ENCODE results near the gene AHNAK. TPM values are rescaled to one million over a fixed set of nuclear protein-coding genes. Genes with fewer than 3 reads are reported as not detected.
"Not testable (repeated sequence)": the region's sequence is repeated elsewhere in the genome, so short reads cannot be mapped to it uniquely, and the experiment has no call there.

Gene AHNAK
- total and polyA plus RNA-seq, 11 donors: 84.4 to 861 (median 384) TPM

GRCh38 chr11:62566247-62566646, 19.6 kb upstream of the AHNAK start:
- 92 to 95% (median 94%) methylated on average over 8 of the region's 8 CpGs for WGBS, 4 donors
- Histone ChIP-seq H3K4me3 (no peak overlapping the region), H3K27ac (no peak overlapping the region), H3K4me1 (peaks cover 0 to 20% (median 12%) of the 10 kb centered on the region in 12 donors), H3K36me3 (peaks cover 0 to 100% (median 96%) of the 10 kb centered on the region in 9 donors), H3K9me3 (no peaks in the 10 kb centered on the region), H3K27me3 (no peaks in the 10 kb centered on the region)
- no peak for DNase-seq
- intact Hi-C loops (cut with DNase I): no loop called here
- no peak for ATAC-seq
- TF ChIP-seq CTCF (IDR thresholded peaks at IDR 0.05) (no peak), POLR2A (IDR thresholded peaks at IDR 0.05) (no peak)

DNA sequence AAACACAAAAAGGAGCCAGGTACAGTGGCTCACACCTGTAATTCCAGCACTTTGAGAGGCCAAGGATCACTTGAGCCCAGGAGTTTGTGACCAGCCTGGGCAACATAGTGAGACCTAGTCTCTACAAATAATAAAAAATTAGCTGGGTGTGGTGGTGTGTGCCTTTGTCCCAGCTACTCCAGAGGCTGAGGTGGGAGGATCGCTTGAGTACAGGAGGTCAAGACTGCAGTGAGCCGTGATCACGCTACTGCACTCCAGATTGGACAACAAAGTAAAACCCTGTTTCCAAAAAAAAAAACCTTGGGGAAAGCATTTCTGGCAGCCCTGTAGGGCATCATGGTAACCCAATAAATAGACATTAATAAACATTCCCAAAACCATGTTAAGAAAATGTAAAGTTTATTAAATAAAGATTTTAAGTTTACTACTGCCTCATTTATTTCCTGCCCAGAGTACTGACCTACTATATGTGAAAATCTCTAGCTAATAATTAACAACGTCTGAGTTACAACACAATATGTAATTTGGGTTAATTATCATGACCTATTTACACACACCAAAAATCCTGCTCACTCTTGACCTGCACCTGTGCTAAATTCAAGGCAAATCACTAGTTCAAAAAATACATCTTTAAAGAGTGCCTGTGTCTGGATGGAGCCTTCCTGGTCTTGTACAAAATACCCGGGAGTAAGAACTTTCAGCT, 18.6 kb upstream of the AHNAK start:
- no peak for DNase-seq
- TF ChIP-seq POLR2A (IDR thresholded peaks at IDR 0.05): no peak
- no peak for TF ChIP-seq CTCF (IDR thresholded peaks at IDR 0.05)
- Histone ChIP-seq H3K4me1 (peaks cover 0 to 25% (median 15%) of the 10 kb centered on the region in 12 donors), H3K9me3 (no peaks in the 10 kb centered on the region), H3K36me3 (peaks cover 0 to 98% (median 92%) of the 10 kb centered on the region in 9 donors), H3K27ac (no peak overlapping the region), H3K4me3 (no peak overlapping the region), H3K27me3 (no peaks in the 10 kb centered on the region)
- ATAC-seq: no peak
- 68 to 80% (median 72%) methylated on average over 5 of the region's 5 CpGs for WGBS, 4 donors
- intact Hi-C loops (cut with DNase I): no loop called here

DNA sequence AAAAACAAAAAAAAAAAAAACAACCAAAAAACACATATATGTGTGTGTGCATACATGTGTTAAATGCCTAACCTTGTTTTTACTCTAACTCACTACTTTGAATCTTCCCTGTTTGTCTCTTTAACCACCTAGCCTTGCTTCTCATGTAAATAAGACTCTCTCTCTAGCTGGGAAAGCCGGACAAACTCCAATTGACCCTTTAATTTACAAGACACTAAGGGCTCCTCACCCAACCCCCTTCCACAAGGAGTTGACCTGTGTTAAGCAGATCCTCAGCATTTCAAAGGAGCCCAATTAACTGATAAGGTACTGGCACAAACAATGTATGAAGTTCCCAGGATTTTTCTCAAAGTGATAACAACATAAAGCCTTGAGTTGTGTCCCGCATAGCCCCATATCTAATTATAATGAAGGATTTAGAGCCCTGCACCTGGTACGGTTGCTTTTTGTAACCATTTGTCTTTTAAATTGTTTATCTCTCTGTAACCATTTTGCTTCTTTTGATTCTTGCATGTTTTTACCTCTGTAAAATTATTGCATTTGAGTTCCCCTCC, 15.1 kb upstream of the AHNAK start:
- Histone ChIP-seq H3K36me3 (peaks cover 0 to 88% (median 85%) of the 10 kb centered on the region in 9 donors), H3K4me1 (peaks cover 0 to 41% (median 22%) of the 10 kb centered on the region in 12 donors), H3K27ac (peak overlapping the region in 1 of 12 donors; percentile 86)
- not testable (repeated sequence) for H3K27me3 ChIP-seq, ATAC-seq, H3K9me3 ChIP-seq, DNase-seq, H3K4me3 ChIP-seq
- intact Hi-C loops (cut with DNase I): loop anchor here in 7 of 10 donors (2.0 to 5.0 kb wide), 8 partner anchors 15 to 169 kb away; partner anchors contain the start of gene AHNAK (in 1 of the 7)
- WGBS, 4 donors: 70 to 74% (median 72%) methylated on average over 3 of the region's 3 CpGs

DNA sequence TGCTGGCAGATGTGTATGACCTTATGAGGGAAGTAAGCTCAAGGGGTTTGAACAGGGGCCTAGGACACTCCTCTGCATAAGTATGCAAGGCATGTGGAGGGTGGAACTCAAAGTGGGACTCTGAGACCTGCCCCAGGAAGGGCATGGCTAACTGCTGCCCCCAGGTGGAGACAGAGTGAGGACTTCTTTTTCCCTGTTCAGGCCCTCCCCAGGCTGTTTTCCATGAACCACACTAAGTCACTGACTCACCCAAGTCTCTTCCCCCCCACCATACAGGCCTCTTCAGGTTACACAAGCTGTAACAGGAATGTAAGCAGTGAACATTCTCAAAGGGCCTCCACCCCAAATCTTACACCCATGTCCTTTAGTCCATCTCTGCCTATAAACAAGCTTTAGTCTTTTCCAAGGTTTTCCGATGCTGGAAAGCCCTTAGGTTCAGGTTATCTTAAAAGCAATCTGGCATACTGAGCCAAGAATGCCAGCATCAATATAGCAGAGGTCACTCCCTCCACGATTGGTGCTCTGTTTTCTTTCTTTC, 14.0 kb upstream of the AHNAK start:
- Histone ChIP-seq H3K27me3 (no peaks in the 10 kb centered on the region), H3K36me3 (peaks cover 0 to 77% (median 74%) of the 10 kb centered on the region in 9 donors), H3K9me3 (no peaks in the 10 kb centered on the region), H3K4me1 (peaks cover 7 to 52% (median 33%) of the 10 kb centered on the region in 12 donors), H3K27ac (peak overlapping the region in 11 of 12 donors; percentile 55 to 86 (median 64)), H3K4me3 (no peak overlapping the region)
- DNase-seq (peak; percentile 86 to 92 (median 88)), ATAC-seq (peak; percentile 80 to 88 (median 84))
- WGBS, 4 donors: 30 to 38% (median 35%) methylated on average over 2 of the region's 2 CpGs
- TF ChIP-seq CTCF (IDR thresholded peaks at IDR 0.05) (peak; percentile 74 to 88 (median 82)), POLR2A (IDR thresholded peaks at IDR 0.05) (no peak)
- intact Hi-C loops (cut with DNase I): loop anchor here in 9 of 10 donors (1.0 to 5.0 kb wide), 11 partner anchors 13 to 168 kb away; partner anchors contain the start of genes AHNAK (in 1 of the 9) and EEF1G (in 1 of the 9)

- H3K27me3 ChIP-seq, H3K9me3 ChIP-seq, H3K4me3 ChIP-seq, DNase-seq, ATAC-seq: not testable (repeated sequence)
- peaks cover 0 to 67% (median 64%) of the 10 kb centered on the region in 9 donors for H3K36me3 ChIP-seq
- 73 to 82% (median 77%) methylated on average over 4 to 5 of the region's 5 CpGs for WGBS, 4 donors
- H3K27ac ChIP-seq: peak overlapping the region in 11 of 12 donors; percentile 55 to 86 (median 64)
- peaks cover 7 to 62% (median 43%) of the 10 kb centered on the region in 12 donors for H3K4me1 ChIP-seq
- intact Hi-C loops (cut with DNase I): loop anchor here (1.0 to 5.0 kb wide), 11 partner anchors 13 to 167 kb away; partner anchors contain the start of genes AHNAK (in 1 of the 10) and EEF1G (in 1 of the 10)
Measured at GRCh38 chr11:62559626-62560025, 13.0 kb upstream of the AHNAK start.
